Activated T-cell treated with anti-CD3 and anti-CD28 coated beads for 1 hour (primary cell): ENCODE measurements around the gene PHKG2.

Source experiments
- DNase-seq: peaks from one replicate; pipeline ENCODE4 v3.0.0-alpha.2; 2020; ENCODE audit warnings: low read depth

The PHKG2 gene

DNA sequence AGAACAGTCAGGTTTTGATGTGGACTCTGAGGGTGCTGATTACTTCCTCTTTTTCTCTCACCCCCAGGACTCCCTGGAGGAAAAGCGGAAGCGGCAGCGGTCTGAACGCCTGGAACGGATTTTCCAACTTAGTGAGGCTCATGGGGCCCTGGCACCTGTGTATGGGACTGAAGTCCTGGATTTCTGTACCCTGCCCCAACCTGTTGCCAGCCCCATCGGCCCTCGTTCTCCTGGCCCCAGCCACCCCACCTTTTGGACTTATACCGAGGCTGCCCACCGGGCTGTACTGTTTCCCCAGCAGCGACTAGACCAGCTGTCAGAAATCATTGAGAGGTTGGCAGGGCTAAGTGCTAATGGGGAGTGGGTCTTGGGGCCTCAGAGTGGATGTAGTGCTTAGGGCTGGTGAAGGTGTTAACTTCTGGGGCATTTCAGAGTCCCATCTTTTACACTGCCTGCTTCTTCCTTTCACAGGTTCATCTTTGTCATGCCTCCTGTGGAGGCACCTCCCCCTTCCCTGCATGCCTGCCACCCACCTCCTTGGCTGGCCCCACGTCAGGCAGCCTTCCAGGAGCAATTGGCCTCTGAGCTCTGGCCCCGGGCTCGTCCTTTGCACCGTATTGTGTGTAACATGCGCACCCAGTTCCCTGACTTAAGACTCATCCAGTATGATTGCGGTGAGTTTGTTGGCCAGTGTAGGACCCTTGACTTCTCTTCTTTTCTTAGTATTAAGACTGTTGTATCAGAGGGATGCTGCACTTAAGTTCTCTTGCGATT lies 19.1 kb upstream of the PHKG2 start:
- no peak for DNase-seq

DNA sequence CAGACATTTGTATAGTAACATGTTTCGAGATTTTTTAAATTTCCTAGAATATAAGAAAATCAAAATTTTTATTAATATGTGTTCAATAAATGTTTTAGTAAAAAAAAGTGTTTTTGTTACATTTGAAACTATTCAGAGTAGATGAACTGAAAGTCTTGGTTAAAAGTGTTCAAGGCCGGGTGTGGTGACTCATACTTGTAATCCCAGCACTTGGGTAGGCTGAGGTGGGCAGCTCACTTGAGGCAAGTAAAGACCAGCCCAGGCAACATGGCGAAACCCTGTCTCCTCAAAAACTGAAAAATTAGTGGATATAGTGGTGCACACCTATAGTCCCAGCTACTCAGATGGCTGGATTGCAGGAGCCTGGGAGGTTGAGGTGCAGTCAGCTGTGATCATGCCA lies 16.8 kb upstream of the PHKG2 start:
- no peak for DNase-seq

DNA sequence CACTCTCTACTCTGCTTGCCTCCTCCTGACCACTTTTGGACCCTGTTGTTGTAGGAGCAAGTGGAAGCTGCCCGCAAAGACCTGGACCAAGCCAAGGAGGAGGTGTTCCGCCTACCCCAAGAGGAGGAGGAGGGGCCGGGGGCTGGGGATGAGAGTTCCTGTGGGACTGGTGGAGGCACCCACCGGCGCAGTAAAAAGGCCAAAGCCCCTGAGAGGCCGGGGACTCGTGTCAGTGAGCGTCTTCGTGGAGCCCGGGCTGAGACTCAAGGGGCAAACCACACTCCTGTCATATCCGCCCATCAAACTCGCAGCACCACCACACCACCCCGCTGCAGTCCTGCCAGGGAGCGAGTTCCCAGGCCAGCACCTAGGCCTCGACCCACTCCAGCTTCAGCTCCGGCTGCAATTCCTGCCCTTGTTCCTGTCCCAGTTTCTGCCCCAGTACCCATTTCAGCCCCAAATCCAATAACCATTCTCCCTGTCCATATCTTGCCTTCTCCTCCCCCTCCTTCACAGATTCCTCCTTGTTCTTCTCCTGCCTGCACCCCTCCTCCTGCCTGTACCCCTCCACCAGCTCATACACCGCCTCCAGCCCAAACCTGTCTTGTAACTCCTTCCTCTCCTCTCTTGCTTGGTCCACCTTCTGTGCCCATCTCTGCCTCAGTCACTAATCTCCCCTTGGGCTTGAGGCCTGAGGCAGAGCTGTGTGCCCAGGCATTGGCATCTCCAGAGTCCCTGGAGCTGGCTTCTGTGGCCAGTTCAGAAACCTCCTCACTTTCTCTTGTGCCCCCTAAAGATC lies 11.0 kb upstream of the PHKG2 start:
- no peak for DNase-seq

DNA sequence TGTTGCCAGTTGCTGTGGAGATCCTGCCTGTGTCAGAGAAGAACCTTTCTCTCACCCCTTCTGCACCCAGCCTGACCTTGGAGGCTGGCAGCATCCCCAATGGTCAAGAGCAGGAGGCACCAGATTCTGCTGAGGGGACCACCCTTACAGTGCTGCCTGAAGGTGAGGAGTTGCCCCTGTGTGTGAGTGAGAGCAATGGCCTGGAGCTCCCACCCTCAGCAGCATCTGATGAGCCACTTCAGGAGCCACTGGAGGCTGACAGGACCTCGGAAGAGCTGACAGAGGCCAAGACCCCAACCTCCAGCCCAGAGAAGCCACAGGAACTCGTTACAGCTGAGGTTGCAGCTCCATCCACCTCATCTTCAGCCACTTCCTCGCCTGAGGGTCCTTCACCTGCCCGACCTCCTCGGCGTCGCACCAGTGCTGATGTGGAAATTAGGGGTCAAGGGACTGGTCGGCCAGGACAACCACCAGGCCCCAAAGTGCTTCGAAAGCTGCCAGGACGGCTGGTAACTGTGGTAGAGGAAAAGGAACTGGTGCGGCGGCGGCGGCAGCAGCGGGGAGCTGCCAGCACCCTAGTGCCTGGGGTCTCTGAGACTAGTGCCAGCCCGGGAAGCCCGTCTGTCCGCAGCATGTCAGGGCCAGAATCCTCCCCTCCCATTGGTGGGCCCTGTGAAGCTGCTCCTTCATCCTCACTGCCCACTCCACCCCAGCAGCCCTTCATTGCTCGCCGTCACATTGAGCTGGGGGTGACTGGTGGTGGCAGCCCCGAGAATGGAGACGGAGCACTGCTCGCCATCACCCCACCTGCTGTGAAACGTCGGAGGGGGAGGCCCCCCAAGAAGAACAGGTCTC lies 10.2 kb upstream of the PHKG2 start:
- no peak for DNase-seq

DNA sequence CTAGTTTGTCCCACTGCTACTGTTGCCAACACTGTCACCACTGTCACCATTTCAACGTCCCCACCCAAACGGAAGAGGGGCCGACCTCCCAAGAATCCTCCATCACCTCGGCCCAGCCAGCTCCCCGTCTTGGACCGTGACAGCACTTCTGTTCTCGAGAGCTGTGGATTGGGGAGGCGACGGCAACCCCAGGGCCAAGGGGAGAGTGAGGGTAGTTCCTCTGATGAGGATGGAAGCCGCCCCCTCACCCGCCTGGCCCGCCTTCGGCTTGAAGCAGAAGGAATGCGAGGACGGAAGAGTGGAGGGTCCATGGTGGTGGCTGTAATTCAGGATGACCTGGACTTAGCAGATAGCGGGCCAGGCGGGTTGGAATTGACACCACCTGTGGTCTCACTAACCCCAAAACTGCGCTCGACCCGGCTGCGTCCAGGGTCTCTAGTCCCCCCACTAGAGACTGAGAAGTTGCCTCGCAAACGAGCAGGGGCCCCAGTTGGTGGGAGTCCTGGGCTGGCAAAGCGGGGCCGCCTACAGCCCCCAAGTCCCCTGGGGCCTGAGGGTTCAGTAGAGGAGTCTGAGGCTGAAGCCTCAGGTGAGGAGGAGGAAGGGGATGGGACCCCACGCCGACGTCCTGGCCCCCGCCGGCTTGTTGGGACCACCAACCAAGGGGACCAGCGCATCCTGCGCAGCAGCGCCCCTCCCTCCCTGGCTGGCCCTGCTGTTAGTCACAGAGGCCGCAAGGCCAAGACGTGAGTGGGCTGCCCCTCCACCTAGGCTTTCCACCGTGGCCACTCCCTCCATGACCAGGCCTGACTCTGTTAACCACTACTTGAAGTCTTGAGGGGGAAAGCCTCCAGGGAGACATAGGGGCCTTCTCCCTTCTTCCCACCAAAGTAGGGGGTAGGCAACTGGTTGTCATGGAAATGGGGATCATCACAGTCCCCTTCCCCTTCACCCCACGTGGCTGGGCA lies 9.0 kb upstream of the PHKG2 start:
- no peak for DNase-seq

DNA sequence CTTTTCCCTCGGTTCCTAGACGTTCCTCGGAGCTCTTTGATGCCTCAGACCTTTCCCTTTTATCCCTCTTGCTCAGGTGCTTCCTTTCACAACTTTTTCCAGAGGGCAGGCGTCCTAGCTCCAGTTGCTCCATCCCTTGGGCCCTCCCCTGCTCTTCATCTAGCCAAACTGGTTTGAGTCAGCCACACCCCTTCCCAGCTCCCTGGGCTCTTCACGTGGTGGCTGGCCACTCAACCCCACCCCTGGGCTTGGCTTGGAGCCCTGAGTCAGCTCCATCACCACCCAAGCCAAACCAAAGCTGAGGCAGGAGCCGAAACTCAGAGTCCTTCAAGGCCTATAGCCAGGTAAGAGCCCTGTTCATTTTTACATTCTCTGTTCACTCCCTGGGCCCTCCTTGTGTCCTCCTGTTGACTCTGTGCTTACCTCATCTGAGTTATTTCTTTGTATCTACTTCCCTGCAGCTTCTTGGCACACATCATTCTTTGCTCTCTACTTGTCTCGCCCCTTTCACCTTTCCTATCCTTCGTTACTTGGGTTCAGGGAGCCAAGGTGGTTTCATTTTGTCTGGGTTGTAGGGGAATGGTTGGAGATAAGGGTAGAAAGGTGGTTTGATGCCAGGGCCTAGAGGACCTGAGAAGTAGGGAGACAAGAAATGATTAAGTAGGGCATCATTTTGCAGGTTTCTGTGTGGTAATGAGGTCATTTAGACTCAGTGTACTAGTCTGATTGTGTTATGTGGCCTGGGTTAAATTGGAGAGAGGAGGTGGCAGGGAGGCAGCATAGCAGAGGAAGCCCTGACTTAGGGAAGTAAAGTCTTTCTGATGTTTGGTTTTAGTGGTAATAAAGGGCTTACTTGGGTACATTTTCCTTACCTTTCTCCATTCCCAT lies 7.6 kb upstream of the PHKG2 start:
- DNase-seq, result no peak

DNA sequence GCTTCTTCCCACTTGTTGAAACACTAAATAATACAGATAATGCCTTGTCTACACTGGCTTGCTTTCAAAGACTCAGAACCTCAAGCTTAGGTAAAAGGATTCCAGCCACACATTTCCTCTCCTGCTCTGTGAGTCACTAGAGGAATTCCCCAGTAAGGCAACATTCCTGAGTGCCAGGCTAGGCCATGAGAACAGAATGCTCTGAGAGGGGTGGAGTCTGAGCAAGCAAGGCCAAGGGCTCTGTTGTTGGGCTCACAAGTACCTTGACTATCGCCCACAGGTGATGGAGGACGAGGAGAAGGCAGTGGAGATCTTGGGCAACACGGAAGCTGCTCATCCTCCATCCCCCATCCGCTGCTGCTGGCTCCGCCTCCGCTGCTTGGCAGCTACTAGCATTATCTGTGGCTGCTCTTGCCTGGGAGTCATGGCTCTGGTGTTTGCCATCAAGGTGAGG lies 6.7 kb upstream of the PHKG2 start:
- no peak for DNase-seq

DNA sequence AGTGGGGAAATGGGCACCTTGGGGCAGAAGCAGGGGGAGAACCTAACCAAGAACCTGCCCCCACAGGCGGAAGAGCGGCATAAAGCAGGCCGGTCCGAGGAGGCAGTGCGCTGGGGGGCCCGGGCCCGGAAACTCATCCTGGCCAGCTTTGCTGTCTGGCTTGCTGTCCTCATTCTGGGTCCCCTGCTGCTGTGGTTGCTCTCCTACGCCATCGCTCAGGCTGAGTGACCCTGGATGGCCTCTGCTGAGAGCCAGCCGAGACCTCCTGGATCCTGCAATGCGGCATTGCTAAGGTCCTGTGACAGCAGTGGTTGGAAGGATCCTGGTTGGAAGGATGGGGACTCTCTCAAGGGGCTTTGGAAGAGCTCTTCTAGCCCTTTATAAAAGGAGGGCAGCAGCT lies 4.5 kb upstream of the PHKG2 start:
- DNase-seq, result no peak

DNA sequence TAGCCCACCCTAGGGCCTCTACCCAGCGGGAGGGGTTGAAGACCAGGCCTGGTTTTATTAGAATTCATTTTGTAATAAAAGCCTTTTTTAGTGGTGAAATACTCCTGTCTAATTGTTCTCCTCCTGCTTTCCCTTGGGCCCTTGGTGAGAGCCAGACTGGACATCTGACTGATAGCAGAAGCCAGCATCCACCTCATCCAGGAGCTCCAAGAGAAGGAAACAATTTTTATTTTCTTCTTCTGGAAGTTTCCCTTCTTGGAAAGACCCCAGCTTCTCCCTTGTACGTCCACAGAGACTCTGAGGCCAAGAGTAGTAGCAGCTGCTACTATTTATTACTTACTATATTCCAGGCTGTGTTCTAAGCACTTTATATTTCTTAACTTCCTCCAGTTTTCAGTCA lies 4.0 kb upstream of the PHKG2 start:
- DNase-seq, result no peak

DNA sequence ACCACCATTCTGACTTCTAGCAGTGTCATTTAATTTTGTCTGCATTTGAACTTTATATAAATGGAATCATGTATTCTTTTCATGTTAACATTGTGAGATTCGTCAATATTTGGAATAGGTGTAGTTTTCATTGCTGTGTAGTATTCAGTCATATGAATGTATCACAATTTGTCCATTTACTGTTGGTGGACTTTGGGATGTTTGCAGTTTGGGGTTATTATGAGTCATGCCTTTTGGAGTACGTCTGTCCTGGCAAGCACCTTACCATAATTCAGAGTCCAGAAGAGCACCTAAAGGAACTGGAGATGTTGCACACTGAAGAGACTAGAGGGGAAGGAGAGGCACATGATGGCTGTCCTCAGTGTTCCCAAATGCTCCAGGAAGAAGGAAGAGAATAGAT lies 3.1 kb upstream of the PHKG2 start:
- no peak for DNase-seq

DNA sequence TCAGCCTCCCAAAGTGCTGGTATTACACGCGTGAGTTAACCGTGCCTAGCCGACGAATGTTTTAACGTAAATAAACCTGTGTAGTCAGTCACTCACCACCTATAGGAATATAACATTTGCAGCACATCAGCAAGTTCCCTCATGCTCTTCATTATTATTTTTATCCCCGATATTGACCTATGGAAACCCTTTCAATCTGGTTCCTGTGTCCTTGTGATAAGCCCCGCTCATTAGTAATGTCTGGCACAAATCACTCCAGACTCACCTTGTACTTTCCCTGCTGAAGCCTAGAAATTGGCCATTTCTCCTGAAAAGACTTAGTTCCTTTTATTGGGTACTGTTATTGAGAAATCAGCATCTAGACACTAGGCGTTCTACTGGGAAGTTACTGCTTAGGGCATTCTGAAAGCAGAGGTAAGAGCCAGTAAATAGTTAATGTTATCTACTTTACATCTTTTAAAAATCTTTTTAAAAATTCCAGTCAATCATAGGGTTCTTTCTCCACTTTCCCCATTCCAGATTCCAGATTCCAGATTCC lies 1.5 kb upstream of the PHKG2 start:
- DNase-seq, result no peak

DNA sequence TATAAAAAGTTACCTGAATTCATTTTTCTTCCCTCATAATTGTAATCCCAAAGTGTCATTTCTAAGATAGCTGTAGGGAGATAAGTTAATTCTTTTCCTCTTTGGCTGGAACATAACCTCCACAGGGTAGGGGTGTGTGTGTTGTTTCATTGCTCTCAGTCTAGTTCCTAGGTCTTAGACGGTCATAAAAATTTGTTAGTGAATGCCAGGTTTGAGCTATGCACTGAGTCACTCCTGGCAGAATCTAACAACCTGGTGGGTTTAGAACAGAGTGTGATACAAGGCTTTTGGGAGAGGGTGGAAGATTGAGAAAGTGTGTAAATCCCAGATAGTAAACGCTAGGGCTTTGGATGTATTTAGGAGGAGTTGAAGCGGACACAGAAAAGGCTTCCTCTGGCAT lies 894 bp upstream of the PHKG2 start:
- no peak for DNase-seq

DNA sequence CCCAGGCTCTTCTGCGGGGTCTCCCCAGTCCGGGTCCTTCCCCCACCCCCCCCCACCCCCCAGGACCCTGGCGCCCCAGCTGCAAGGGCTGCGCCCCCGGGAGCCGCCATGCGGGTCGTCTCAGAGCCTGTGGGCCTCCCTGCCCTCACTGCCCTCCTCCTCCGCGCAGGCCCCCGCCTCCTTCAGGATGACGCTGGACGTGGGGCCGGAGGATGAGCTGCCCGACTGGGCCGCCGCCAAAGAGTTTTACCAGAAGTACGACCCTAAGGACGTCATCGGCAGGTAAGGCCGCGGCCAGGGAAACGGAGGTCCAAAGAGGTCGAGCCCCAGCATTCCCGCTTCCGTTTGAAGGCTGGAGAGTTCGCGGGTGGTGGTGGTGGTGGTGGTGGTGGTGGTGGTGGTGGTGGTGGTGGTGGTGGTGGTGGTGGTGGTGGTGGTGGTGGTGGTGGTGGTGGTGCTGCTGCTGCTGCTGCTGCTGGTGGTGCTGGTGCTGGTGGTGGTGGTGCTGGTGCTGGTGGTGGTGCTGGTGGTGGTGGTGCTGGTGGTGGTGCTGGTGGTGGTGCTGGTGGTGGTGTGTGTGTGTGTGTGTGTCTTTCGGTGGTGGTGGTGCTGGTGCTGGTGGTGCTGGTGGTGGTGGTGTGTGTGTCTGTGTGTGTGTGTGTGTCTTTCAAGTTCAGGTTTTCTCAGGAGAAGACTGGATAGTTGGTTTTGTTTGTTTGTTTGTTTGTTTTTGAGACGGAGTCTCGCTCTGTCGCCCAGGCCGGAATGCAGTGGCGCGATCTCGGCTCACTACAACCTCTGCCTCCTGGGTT lies 615 bp downstream of the PHKG2 start:
- no peak for DNase-seq

DNA sequence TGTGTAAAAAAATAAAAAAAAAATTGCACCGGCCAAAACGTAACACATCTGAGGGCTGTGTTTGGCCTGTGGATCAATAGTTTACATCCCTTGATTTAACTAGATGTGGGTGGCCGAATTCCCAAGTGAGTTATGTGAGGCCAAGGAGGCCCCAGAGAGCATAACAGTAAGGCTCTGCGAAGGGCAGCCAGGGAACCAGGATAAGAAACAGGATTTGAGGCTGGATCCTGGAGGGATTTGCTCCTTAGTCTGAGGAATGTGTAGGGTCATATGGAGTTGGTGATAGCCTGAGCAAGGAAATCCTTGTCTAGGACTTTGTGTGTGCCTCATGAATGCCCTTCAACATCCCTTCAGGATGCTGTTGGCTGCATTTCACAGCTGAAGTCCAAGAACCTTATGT lies 2.0 kb downstream of the PHKG2 start:
- no peak for DNase-seq

DNA sequence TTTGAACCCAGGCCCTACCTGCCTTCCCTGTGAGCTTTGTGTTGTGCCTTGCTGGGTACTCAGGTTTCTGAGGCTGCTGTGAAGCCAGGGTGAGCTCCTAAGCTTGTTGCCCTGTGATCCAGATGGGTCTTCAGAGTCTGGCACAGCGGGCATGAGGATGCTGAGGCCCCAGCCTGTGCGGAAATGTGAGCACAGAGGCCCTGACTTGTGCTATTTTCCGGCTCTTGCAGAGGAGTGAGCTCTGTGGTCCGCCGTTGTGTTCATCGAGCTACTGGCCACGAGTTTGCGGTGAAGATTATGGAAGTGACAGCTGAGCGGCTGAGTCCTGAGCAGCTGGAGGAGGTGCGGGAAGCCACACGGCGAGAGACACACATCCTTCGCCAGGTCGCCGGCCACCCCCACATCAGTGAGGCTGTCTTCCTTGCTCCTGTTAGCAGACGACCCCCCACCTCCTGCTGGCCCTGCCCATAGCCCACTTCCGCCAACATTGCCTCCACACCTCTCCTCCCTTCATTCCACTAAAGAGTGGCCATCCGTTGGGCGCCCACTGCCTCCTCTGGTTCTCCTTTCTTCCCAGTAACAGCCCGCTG lies 2.7 kb downstream of the PHKG2 start:
- no peak for DNase-seq

DNA sequence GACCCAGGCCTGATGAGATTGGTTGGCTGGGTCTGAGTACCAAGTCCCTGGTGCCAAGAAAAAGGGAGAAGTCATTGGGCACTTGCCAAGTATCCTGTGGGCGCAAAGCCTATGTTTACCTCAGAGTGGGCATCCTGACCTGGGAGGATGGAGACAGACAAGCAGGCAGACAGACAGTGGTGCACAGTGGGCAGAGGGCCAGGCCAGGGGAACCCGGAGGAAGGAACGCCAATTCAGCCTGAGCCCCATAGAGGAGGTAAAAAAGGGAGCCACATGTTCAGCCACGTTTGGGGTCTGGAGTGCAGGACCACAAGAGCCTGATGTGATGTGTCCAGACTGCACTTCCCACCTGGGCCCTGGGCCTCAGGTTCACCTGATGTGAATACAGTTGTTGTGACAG lies 5.4 kb downstream of the PHKG2 start:
- no peak for DNase-seq

DNA sequence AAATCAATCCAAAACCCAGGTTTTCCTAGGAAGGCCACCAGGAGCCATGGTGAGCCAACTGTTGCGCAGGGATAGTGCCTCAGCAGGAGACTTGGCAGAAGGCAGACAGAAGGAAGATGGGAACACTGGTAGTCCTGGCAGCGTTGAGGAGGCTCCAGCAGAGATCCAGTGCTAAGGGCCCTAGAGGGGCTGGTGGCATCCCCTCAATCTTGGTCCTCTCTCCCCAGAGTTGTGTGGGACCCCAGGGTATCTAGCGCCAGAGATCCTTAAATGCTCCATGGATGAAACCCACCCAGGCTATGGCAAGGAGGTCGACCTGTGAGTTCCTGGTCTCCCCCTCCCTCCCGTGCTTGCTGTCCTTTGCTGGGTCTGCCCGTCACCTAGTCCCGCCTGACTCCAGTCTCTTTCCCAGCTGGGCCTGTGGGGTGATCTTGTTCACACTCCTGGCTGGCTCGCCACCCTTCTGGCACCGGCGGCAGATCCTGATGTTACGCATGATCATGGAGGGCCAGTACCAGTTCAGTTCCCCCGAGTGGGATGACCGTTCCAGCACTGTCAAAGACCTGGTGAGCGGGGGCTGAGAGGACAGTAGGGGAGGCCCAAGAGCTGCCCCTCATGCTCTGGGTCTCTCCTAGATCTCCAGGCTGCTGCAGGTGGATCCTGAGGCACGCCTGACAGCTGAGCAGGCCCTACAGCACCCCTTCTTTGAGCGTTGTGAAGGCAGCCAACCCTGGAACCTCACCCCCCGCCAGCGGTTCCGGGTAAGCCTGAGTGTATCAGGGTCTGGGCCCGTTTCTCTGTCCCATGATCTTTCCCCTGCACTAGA lies 7.9 kb downstream of the PHKG2 start:
- no peak for DNase-seq

DNA sequence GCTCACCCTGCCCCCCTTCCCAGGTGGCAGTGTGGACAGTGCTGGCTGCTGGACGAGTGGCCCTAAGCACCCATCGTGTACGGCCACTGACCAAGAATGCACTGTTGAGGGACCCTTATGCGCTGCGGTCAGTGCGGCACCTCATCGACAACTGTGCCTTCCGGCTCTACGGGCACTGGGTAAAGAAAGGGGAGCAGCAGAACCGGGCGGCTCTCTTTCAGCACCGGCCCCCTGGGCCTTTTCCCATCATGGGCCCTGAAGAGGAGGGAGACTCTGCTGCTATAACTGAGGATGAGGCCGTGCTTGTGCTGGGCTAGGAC lies 8.5 kb downstream of the PHKG2 start:
- no peak for DNase-seq
